ENCODE data around the gene PKD1L1.

PKD1L1 gene

DNA sequence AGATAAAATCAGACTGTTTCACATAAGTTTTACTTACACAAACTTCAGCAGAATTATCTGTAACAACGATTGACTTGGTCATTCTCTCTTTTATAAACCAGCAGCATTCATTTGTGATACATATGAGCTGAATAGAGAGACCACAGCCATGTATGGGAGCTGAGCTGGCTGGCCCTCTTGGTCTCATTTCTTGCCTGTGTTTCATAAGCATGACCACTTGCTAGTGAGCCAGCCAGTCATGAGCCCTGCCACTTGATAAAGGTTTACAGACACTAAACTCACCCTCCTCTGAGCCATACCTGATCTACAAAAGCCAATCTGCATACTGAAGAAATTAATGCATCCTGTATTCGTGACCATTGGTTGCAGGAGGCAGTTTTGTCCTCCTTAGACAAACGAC lies 82.1 kb downstream of the PKD1L1 start:
- DNase-seq, result no peak

DNA sequence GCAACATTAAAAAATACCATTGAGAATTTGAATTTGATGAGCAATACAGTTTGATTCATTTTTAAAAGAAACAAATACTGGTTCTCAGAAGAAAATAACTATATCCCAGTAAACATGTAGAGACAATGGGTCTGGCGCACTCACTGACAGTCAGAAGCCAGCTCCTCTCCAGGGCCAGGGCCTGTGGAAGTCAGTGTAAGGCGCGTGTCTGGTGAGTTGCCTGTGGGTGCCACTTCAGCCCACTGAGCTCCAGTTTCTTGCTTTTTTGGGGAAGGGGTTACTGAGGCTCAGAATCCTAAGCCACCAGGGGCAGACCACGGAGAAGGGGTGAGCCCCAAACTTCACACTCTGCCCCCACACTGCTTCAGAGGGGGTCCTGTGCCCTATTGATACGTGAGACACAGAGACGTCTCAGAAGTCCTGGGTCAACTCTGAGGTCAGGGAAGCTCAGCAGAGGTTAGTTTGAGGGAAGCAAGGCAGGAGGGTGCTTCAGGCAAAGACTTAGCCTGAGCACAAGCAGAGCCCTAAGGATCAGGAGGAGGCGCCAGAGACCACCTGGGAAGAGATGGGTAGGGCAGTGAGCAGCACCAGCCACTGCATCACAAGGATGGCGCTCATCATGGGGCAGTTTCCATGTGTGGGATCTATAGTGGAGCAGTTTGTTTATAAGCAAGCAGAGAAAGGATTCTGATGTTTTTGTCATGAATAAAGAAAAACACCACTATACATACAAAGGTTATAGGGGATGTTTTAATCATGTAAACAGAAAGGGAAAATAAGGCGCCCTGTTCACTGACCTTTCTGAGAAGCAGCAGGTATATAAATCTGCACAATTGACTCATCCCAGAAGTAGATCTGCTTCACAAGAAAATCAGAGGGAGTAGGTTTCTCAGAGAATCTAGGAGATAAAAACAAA lies 95.7 kb downstream of the PKD1L1 start:
- peak in 1 of 2 donors; percentile 1 for DNase-seq

DNA sequence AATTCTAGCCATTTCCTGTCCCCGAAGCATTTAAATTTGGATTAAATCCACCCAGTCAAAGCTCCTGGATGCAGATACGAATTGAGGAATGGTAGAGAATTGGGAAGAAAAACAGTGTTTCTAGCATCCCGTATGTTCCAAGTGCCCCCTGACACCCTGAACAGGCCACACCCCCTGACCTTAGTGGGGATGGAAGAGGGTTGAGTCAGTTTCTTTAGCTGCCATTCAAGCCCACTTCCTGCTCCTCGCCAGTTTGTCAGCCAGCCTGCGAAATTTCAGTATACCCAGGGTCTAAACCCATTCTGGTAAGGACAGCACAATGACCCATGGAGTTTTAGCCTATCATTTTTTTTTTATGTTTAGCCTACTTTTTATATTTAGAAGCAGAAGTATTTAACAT lies 101.1 kb downstream of the PKD1L1 start:
- no peak for DNase-seq

DNA sequence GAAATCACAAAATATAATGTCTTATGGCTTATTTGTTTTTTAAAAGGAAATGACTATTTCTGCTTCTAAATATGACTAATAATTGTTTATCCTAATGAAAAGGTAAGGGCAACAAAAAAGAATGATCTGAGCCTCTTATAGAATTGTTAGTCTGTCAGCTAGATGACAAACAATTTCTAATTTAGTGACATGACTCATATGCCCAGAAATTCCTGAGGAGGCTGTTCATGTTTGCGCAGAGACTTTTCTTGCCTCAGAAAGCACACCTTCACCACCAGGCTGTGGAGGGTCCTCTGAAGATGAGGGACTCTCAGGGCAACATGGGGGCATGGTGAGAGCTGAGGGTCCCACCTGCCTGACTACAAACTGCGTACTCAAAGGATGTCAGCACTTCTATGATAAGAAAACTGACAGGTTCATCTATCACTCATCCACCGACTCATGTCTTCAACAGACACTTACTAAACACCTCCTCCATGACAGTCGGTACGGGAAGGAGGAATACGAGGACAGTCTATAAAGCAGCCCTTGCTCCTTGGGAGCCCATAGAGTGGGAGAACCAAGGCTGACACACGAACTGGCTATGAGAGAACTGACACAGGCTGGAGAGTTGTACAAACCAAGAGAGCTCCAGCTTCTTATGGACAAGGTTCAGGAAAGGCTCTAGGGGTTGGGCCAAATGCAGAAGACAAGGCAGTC lies 102.0 kb downstream of the PKD1L1 start:
- no peak for DNase-seq

DNA sequence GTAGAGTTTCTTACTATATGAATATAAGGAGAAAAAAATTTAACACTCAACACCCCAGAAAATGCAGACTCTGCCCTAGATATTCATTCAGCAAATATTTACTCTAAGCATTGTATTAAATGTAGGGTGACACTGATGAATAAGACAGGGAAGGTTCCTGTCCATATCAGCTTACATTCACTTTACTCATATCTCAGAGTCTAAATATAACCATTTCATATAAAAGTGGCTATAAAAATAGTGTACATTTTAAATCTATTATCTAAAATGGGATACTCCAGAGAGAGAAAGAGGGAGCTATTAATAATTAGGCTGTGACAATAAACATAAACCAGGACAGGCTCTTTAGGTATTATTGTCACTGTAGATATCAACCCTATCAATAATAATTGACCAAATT lies 104.0 kb downstream of the PKD1L1 start:
- no peak for DNase-seq

DNA sequence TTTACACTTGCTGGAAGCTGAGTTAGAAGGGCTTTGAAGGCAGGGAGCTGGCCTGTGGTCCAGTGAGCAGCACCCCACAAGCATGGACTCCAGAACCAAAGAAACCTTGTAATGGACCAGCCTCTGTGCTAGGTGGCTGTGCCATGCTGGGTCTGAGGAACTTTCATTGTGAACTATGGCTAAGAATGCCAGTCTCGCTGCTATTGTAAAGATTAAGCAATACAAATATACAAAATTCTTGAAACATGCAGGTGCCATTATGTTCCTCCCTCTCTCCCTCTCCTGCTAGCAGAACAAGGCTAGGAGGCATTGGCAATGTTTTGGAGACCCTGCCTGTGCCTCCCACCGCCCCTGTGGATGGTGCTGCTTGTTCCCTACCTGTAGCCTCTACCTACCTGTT lies 105.0 kb downstream of the PKD1L1 start:
- no peak for DNase-seq

DNA sequence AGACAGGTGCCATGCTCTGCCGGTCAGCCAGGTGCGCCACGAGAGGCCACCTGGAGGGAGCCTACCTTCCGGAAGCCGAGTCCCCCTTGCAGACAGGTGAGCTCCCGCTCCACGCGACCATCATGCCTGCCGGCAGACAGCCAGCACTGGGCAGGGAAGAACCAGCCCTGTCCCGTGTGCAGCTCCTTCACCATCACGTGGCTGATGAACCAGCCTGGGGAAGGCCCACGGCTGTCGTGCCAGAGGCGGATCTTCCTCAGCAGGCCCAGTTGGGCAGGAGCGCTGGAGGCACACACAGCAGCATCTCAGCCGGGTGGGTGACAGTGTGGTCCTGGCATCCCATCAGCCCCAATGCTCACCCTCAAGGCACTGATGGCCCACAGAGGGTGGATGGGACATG lies 108.9 kb downstream of the PKD1L1 start:
- no peak for DNase-seq

DNA sequence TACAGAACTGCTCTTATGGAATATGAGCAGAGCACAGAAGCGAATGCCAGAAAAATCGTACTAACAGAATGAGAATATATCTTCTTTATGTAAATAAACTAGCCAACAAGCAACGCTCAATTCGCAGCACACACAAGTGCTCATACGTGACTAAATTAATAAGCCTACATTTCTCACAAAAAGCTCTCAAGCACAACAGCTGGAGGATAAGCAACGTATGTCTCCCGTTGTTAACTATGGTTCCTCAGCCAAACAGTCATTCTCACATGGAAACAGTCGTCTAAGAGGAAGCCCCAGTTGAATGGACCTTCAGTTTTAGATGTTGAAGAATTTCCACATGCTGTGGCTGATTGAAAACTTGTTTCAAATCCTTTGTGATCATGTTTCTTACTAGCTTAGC lies 110.4 kb downstream of the PKD1L1 start:
- DNase-seq, result no peak

DNA sequence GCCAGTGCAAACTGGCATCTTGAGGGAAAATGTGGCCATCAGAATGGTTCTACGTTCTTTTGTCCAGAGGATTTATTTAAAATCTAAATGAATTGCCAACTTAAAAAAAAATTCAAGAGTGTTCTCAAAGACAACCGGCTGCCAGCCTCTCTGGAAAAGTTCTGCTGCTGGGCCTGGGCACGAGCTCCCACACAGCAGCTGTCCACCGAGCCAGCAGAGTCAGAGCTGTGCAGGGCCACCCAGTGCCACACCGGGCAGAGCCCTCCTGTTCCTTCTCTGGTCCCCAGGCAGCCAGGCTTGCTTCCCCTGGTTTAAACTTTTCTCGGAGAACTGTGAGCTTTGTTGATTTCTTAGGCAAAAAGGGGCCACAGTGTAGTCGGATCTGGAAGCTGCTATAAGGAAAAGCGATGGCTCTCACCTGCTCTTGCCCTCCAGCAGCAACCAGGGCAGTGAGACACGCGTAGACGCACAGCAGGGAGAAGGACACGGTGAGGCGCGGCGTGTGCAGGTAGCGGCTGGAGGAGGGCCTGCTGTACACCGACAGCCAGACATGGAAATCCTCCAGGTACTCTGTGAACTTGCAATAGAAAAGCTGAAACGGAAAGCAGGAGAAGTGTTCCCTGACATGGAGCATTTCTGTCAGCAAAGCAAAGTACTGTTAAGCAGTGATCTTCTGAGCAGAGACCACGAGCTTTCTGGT lies 111.6 kb downstream of the PKD1L1 start:
- no peak for DNase-seq

DNA sequence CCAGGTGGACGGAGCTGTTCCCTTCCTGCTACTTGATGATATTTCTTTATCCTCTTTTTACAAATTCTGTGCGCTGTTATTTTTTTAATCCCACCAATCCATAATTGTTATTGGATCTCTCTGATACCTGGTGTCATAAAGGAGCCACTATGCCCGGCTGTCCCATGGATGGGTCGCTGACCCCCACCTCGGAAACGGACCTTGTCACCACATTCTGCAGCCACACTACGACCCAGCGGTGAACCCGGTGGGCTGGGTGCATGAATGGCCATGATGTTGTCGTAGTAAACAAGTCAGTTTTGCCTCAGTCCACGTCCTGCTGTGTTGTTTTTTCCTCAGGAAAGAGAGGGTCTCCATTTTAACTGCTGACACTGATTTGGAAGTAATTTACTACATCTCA lies 112.2 kb downstream of the PKD1L1 start:
- DNase-seq, result no peak

DNA sequence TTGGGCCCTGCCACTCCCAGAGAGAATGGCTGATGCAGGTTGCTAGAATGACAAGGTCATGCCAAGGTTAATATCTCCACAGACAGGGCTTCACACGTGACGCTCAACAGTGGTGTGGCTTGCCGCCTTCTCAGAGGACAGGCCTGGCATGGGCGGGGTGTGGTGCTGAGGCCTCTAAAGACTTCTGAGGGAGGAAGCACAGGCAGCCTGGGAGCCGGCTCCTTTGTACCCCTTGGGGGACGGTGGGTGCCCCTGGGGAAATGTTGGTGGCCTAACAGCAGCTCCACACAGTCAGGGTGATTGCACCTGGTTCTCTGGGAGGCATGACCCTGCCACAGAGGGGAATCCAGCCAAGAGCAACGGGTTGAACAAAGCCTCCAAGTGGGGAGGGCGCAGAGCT lies 115.1 kb downstream of the PKD1L1 start:
- no peak for DNase-seq

DNA sequence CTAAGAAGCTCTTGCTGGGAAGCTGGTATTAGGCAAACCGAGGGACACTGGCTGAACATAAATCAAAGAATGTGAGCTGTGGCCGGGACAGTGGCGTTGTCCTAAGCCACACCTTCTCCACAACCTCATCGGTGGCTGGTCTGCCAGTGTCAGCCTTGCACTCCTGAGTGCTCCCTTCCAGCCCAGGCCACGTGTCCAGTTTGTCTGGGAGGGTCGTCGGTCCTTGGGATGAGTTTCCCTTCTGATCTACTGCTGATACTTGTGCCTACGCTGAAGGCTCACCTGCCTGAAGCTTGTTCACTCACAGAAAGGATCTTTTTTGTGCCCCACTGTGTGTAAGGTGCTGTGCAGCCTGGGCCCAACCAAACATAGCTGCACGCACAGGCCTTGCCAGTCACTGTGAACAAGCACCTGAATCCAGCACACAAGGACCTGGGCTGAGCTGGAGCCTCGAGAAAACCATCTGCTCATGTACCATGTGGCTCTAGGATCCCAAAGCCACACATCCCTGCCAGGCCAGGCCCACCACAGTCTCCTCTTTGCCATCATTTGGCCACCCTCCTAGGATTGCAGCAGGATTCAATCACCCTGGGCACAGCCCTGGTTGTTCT lies 116.1 kb downstream of the PKD1L1 start:
- DNase-seq, result no peak

DNA sequence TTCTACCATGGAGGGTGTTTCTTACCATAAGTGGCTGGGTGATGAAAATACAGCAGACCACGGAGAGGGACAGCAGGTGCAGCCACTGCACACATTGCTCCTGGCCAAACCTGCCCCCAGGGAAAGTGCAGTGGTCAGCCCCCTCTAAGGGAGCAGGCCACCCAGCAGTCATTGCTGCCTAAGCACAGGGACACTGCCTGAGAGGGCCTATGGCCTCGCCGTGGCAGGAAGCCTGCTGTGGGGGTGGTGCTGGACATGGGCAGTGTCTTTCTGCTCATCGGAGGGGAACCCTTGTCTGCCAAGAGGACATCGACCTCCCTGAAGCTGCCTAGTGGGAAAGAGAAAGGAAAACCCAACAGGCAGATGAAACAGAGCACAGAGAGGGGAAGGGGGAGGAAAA lies 118.3 kb downstream of the PKD1L1 start:
- no peak for DNase-seq

DNA sequence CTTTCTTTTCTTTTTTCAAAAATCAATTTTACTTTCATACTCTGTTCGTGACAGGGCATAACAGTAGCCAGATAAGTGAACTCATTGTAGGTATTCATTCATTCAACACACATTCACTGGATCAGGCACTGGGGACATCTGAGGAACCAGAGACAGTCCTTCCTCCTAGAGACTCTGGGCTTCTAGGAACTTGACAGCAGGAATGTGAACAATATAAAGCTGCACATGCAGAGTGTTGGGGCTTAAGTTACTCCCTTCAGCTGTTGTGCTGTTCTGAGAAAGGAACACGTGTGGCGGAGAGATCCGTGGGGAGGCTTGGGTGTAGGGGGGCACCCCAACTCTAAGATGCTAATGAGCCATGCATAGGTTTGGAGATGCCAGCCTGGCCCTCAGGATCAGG lies 120.4 kb downstream of the PKD1L1 start:
- DNase-seq, result no peak

DNA sequence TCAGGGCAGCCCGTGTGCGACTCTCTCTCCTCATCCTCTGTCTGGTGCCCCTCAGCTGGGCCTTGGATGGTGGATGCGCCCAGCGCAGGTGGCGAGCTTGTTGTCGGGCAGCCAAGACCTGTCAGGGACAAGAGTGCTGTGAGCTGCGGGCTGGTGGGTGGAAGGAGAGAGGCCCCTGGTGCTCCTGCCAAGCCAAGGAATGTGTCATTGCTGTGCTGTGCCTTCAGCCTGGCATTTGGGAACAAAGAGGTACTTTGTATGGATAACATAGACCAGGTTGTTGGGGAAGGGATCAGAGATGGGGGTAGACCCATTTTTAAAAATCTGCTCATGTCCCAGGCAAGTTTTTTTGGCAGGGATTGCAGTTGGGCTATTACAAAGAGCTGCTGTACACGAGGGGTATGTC lies 120.9 kb downstream of the PKD1L1 start:
- no peak for DNase-seq

DNA sequence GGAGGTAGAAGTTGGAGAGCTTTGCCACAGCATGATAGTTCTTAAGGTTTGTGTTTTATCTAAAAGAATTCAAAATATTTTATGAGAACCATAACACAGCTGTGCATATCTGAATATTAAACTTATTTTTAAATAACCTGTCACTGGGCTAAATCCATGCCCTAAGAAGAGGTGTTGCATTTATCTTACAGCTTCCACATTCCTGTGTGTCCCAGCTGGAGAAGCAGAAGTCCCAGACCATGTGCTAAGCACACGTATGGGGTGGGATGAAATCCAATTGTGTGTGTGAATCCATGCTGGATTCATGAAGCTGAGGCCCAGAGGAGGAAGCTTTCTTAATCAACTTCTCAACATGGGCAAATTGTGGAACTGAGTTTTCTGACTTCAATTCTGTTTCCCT lies 121.5 kb downstream of the PKD1L1 start:
- DNase-seq, result no peak

DNA sequence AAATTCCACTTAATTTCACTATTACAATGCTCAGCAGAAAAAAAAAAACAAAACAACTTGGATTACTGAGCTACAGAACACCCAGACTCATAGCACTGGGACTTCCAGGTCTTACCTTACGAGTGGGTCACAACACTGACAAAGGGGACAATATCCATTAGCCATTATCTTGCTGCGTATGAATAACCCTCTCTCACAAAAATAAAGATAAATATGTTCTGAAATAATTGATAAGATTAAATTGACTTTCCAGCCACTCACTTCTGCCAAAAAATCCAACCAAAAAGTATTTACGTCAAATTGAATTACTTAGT lies 128.7 kb downstream of the PKD1L1 start:
- DNase-seq, result no peak

DNA sequence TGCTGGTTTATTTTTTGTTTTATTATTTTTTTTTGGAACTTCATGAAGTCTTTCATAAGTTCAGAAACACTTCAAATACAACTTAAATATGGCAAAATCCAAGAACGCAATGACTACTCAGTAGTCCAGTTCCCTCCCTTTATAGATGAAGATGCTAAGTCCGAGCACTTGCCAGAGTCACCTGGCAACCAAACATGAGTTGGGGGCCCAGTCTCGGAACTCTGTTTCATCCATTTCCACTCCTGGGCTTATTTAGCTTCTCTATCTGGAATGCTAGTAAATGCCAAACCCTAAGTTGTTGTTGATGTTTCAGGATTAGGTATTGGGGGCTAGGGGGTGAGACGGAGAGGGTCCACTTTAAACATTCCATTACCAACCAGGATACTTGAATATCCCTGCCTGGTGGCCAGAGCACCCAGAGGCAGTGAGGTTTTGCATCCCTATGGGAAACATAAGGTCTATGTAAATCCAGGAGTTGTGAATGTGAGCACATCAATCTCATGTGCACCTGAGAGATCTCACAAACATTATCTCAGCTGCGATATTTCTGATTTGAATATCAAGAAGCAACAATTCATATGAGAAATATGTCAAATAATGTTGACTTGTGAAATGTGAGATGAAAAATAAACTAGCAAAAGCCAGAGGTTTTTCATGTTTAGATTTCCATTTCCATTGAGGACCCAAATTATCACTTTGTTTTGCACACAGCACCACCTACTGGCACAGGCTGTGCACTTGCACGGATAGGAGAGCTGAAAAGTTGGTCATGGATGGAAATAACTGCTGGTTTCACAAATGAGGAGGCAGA lies 129.3 kb downstream of the PKD1L1 start:
- DNase-seq, result peak; percentile 53 to 86

DNA sequence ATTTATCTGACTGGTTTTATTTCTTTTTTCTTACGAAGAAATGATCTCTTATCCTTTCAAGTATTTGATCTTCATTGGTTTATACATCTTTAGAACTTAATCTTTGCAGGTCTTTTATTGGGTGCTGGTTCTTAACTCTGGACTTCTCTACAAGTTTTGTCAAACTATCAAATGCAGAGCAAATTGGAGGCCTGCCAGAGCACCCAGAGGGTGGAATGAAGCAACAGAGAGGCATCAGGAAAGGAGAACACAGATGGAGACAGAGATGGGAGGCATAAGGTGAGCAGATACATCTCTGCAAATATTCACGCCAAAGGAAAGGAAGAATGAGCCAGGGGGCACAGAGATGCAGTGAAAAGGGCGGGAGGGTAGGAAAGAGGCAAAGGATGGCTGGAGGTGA lies 130.3 kb downstream of the PKD1L1 start:
- DNase-seq, result no peak

DNA sequence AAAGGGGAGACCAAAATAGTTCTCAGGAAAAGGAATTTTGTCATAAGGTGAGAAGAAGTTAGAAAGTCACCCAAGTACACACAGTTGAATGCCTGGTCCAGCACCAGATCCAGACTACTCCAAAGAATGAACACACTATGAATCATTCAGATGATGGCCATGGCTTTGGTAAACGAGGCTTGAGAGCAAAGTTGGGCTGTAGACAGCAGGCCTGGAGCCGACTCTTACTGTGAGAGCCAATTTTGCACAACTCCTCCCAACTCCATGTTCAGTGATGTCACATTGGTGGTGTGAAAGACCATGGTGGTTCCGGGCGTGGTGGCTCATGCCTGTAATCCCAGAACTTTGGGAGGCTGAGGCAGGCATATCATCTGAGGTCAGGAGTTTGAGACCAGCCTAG lies 131.6 kb downstream of the PKD1L1 start:
- DNase-seq, result no peak

DNA sequence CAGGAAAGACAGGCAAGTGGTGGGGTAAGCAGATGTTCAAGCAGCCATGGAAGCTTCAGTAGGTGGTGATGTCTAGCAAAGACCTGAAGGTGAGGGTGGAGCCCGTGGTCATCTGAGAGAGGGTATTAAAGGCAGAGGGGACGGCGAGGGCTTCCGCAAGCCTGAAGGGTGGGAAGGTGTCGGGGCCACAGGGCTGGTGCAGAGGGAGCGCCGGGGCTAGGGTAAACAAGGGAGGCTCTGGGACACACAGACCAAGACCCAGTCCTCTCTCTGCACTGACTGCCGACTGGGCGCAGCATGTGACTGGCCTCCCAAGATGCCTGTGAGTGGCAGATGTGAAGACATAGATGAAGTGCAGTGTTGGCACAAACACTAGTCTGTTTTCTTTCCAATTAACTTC lies 132.4 kb downstream of the PKD1L1 start:
- no peak for DNase-seq

DNA sequence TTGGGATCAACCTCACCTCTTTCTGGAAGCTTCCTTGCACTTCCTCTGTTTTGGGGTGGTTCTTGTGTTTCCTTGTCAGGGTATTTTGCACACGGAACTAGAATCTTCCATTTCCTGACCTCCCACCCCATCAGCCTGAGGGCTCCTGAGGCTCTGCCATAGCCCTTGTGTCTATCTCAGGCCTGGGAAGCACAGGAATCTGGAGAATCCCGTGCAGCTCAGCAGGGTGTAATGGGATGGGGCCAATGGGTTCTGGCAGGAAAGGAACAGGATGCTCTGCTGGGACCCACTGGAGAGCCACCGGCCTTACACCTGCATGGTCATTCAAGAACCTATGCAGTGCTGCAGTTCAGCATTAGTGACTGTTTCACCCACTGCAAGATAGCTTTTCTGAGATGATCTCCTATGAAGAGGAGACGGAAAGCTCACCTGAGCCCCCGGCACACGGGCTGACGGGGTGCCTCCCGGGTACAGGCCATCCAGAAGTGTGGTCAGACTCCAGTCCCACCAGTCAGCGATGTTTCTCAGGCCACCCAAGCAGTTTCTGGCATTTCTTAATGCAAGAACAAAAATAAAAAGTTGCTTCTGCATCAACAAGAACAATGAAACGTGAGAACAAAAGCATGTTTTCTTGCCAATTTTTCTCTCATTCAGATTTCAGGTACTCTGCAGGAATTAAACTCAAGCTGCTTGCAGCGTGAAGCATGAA lies 133.2 kb downstream of the PKD1L1 start:
- no peak for DNase-seq

Data from inflammatory macrophage treated with lipopolysaccharide for 1 hour (primary cell).